ENCODE measurements around the gene GPX5.
"Not testable (repeated sequence)": the region's sequence is repeated elsewhere in the genome, so short reads cannot be mapped to it uniquely, and the experiment has no call there.

GPX5 gene

DNA sequence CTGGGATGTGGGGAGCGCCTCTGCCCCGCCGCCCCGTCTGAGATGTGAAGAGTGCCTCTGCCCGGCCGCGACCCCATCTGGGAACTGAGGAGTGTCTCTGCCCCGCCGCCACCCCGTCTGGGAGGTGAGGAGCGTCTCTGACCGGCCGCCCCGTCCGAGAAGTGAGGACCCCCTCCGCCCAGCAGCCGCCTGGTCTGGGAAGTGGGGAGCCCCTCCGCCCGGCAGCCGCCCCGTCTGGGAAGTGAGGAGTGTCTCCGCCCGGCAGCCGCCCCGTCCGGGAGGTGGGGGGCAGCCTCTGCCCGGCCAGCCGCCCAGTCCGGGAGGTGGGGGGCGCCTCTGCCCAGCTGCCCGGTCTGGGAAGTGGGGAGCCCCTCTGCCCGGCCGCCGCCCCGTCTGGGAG is 23.5 kb upstream of the GPX5 start:
- not testable (repeated sequence) for H3K4me1 Mint-ChIP-seq, H3K36me3 Mint-ChIP-seq, H3K27ac Mint-ChIP-seq, ATAC-seq, H3K4me3 Mint-ChIP-seq, H3K9me3 Mint-ChIP-seq
- H3K27me3 Mint-ChIP-seq = peaks cover 31% of the 10 kb centered on the region

DNA sequence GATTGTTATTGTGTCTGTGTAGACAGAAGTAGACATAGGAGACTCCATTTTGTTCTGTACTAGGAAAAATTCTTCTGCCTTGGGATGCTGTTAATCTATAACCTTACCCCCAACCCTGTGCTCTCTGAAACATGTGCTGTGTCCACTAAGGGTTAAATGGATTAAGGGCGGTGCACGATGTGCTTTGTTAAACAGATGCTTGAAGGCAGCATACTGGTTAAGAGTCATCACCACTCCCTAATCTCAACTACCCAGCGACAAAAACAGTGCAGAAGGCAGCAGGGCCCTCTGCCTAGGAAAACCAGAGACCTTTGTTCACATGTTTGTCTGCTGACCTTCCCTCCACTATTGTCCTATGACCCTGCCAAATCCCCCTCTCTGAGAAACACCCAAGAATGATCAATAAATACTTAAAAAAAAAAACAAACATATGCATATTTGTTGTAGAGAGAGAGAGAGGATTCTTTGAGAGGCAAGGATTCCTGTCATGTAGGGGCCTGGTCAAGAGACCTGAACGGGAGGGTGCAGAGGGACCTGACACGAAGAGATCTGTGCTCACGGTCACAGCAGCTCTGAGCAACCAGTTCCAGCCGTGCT is 22.9 kb upstream of the GPX5 start:
- not testable (repeated sequence) for H3K36me3 Mint-ChIP-seq, ATAC-seq, H3K4me3 Mint-ChIP-seq, H3K27ac Mint-ChIP-seq, H3K9me3 Mint-ChIP-seq, H3K4me1 Mint-ChIP-seq
- peaks cover 28% of the 10 kb centered on the region for H3K27me3 Mint-ChIP-seq

- Mint-ChIP-seq H3K27me3 (peaks cover 28% of the 10 kb centered on the region), H3K27ac (no peak overlapping the region), H3K4me1 (no peaks in the 10 kb centered on the region), H3K4me3 (no peak overlapping the region), H3K36me3 (no peaks in the 10 kb centered on the region), H3K9me3 (no peaks in the 10 kb centered on the region)
- no peak for ATAC-seq
Observed at GRCh38 chr6:28505733-28506132, 19.9 kb upstream of the GPX5 start.

DNA sequence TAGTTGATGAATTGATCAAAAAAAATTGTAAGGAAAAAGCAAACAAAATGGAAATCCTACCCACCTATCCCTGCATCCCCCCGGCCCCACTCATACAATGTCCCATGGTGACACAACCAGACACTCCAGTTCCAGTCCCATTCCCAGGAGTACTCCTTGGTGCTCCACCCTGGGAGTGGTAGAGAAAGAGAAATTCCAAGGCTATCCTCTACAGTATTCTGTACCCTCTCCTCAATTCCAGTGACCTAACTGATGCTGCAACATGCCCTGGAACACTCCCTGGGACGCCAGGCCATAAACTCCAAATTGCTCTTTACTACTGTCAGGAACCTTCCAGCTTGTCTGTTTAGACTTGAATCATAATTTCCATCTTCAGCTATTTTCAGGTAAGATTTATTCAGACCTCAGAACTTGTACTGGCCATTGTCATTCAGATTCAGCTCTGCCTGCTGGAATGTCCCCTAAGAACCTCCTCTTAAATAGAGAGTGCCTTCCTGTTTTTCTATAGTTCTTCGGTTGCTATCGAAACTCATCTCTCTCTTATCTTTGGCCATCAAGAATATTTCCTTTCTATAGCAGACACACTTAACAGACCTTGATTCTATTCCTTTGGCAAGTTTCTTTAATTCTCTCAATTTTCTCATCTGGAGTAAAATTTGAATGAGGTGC is 18.7 kb upstream of the GPX5 start:
- Mint-ChIP-seq H3K9me3 (no peaks in the 10 kb centered on the region), H3K27ac (no peak overlapping the region), H3K4me3 (no peak overlapping the region)

DNA sequence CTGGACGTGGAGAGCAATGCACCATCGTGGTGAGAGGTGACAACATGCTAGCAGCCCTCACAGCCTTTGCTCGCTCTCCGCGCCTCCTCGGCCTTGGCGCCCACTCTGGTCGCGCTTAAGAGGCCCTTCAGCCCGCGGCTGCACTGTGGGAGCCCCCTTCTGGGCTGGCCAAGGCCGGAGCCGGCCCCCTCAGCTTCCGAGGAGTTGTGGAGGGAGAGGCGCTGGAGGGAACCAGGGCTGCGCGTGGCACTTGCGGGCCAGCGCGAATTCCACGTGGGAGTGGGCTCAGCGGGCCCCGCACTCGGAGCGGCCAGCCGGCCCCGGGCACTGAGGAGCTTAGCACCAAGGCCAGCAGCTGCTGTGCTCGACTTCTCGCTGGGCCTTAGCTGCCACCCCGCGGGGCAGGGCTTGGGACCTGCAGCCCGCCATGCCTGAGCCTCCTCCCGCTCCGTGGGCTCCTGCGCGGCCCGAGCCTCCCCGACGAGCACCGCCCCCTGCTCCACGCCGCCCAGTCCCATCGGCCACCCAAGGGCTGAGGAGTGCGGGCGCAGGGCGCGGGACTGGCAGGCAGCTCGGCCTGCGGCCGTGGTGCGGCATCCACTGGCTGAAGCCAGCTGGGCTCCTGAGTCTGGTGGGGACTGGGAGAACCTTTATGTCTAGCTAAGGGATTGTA is 13.9 kb upstream of the GPX5 start:
- H3K27me3 Mint-ChIP-seq = peaks cover 39% of the 10 kb centered on the region
- no peak overlapping the region for H3K27ac Mint-ChIP-seq
- no peaks in the 10 kb centered on the region for H3K36me3 Mint-ChIP-seq
- H3K9me3 Mint-ChIP-seq = no peaks in the 10 kb centered on the region
- H3K4me3 Mint-ChIP-seq = no peak overlapping the region
- ATAC-seq = no peak
- no peaks in the 10 kb centered on the region for H3K4me1 Mint-ChIP-seq

More for the DNA sequence above, 18.7 kb upstream of the GPX5 start:
- no peaks in the 10 kb centered on the region for H3K36me3 Mint-ChIP-seq
- H3K4me1 Mint-ChIP-seq = no peaks in the 10 kb centered on the region
- peaks cover 28% of the 10 kb centered on the region for H3K27me3 Mint-ChIP-seq
- ATAC-seq = no peak

DNA sequence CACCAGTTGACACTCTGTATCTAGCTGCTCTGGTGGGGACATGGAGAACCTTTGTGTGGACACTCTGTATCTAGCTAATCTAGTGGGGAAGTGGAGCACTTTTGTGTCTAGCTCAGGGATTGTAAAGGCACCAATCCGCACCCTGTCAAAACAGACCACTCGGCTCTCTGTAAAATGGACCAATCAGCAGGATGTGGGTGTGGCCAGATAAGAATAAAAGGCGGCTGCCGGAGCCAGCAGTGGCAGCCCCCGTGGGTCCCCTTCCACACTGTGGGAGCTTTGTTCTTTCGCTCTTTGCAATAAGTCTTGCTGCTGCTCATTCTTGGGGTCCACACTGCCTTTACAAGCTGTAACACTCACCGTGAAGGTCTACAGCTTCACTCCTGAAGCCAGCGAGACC is 13.3 kb upstream of the GPX5 start:
- H3K36me3 Mint-ChIP-seq, H3K4me3 Mint-ChIP-seq, H3K27ac Mint-ChIP-seq, H3K9me3 Mint-ChIP-seq, H3K4me1 Mint-ChIP-seq, ATAC-seq: not testable (repeated sequence)
- H3K27me3 Mint-ChIP-seq = peaks cover 33% of the 10 kb centered on the region

GRCh38 chr6:28515676-28516075 is 10.0 kb upstream of the GPX5 start, which contains the start of gene GPX6:
Gene GPX6, minus strand, starts transcription at chr6:28515793. Its CDS starts 50 bp downstream, at chr6:28515743.
- H3K27ac Mint-ChIP-seq = no peak within 1 kb of the TSS
- H3K27me3 Mint-ChIP-seq = peaks cover 52% of the 10 kb centered on the region
- no peaks in the 10 kb centered on the region for H3K9me3 Mint-ChIP-seq
- ATAC-seq = no peak
- no peak within 1 kb of the TSS for H3K4me3 Mint-ChIP-seq
- H3K4me1 Mint-ChIP-seq = no peaks in the 10 kb centered on the region
- no peaks in the 10 kb centered on the region for H3K36me3 Mint-ChIP-seq

GRCh38 chr6:28517964-28518363 is 7.7 kb upstream of the GPX5 start:
- no peak for ATAC-seq
- H3K36me3 Mint-ChIP-seq = no peaks in the 10 kb centered on the region
- no peaks in the 10 kb centered on the region for H3K4me1 Mint-ChIP-seq
- no peak overlapping the region for H3K27ac Mint-ChIP-seq
- H3K4me3 Mint-ChIP-seq = no peak overlapping the region
- no peaks in the 10 kb centered on the region for H3K9me3 Mint-ChIP-seq
- H3K27me3 Mint-ChIP-seq = peaks cover 57% of the 10 kb centered on the region

DNA sequence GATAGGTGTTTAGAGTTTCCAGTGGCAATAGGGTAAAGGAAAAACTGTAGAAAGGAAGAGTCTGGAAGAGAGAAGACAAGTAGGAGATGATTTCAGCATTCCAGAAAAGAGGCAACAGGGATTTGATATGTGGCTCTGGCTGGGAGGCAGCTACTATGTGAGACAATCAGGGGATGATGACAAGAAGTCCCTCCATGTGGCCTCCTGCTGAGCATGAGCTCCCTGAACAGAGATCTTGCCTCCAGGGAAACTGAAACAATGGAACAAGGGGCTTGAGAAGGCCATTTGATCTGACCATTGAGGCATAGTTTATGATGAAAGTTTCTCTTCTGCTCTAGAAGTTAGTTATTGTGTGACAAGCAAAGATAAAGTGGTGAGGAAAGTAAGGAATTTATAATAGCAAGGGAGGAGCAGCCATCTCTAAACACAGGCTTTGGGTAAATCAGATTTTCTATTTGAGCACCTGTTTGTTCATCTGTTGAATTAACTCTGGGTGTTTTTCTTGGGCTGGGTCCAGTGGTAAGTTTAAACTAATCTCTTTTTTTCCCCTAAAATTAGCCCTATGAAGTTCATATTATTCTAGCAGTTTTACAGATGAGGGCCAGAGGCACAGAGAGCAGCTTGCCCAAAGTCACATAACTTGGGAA is 3.0 kb upstream of the GPX5 start:
- no peak overlapping the region for H3K27ac Mint-ChIP-seq
- H3K27me3 Mint-ChIP-seq = peaks cover 78% of the 10 kb centered on the region
- peaks cover 2% of the 10 kb centered on the region for H3K9me3 Mint-ChIP-seq
- H3K4me3 Mint-ChIP-seq = no peak overlapping the region
- no peaks in the 10 kb centered on the region for H3K36me3 Mint-ChIP-seq
- no peak for ATAC-seq
- H3K4me1 Mint-ChIP-seq = no peaks in the 10 kb centered on the region

DNA sequence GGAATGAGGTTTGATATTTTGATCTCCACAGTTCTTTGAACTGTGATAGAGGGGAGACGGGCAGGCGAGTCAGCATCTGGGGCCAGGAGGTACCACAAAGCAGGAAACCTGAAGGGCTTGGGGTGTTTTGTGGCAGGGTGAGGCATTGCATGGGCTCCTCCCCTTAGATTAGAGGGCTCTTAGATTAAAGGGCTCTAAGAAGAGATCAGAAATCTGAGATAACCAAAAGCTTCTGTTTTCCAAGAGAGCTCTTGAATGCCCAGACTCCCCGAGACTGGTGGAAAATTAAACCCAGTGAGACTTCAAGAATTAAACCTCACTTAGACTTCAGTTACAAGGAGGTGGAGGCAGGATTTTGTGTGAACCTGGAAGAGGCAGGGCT is 2.4 kb upstream of the GPX5 start:
- H3K27me3 Mint-ChIP-seq = peaks cover 83% of the 10 kb centered on the region

GRCh38 chr6:28530777-28531176 is 5.1 kb downstream of the GPX5 start:
- no peak overlapping the region for H3K27ac Mint-ChIP-seq
- peaks cover 90% of the 10 kb centered on the region for H3K27me3 Mint-ChIP-seq
- no peak overlapping the region for H3K4me3 Mint-ChIP-seq
- ATAC-seq = no peak
- no peaks in the 10 kb centered on the region for H3K4me1 Mint-ChIP-seq
- H3K9me3 Mint-ChIP-seq = no peaks in the 10 kb centered on the region
- no peaks in the 10 kb centered on the region for H3K36me3 Mint-ChIP-seq

More for the DNA sequence above, 2.4 kb upstream of the GPX5 start:
- Mint-ChIP-seq H3K36me3 (no peaks in the 10 kb centered on the region), H3K27ac (no peak overlapping the region), H3K4me3 (no peak overlapping the region), H3K4me1 (no peaks in the 10 kb centered on the region), H3K9me3 (peaks cover 2% of the 10 kb centered on the region)
- ATAC-seq = no peak

- no peak overlapping the region for H3K4me3 Mint-ChIP-seq
- H3K9me3 Mint-ChIP-seq = no peaks in the 10 kb centered on the region
- no peak overlapping the region for H3K27ac Mint-ChIP-seq
- ATAC-seq = no peak
- H3K4me1 Mint-ChIP-seq = no peaks in the 10 kb centered on the region
- no peaks in the 10 kb centered on the region for H3K36me3 Mint-ChIP-seq
- H3K27me3 Mint-ChIP-seq = peaks cover 90% of the 10 kb centered on the region
Observed at GRCh38 chr6:28531479-28532128, 5.9 kb downstream of the GPX5 start.

GRCh38 chr6:28534306-28534705 is 8.6 kb downstream of the GPX5 start:
- no peak for ATAC-seq
- no peaks in the 10 kb centered on the region for H3K4me1 Mint-ChIP-seq
- H3K36me3 Mint-ChIP-seq = no peaks in the 10 kb centered on the region
- no peak overlapping the region for H3K27ac Mint-ChIP-seq
- peaks cover 93% of the 10 kb centered on the region for H3K27me3 Mint-ChIP-seq
- no peaks in the 10 kb centered on the region for H3K9me3 Mint-ChIP-seq
- H3K4me3 Mint-ChIP-seq = no peak overlapping the region

DNA sequence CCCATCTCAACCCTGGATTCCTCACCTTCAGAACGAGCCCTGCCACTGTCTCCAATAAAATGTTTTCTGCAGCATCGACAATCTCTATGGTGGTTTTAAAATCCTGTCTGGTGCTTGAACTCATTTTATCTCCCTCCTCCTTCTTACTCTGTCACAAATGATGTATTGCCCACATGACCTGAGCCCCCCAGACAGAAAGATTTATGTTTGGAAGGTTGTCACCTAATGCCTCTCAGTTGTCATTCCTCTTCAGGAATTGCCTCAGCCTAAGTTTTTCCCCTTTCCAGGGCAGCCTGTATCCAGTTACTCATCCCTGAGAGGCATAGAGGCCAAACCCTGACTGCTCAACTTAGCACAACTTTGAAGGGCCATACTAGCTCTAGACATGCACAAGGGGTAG is 9.2 kb downstream of the GPX5 start:
- Mint-ChIP-seq H3K4me3 (no peak overlapping the region), H3K27ac (no peak overlapping the region), H3K36me3 (no peaks in the 10 kb centered on the region), H3K4me1 (no peaks in the 10 kb centered on the region), H3K9me3 (no peaks in the 10 kb centered on the region), H3K27me3 (peaks cover 94% of the 10 kb centered on the region)
- ATAC-seq = no peak

GRCh38 chr6:28537065-28537464 is 11.4 kb downstream of the GPX5 start:
- no peaks in the 10 kb centered on the region for H3K36me3 Mint-ChIP-seq
- H3K9me3 Mint-ChIP-seq = peaks cover 9% of the 10 kb centered on the region
- no peak overlapping the region for H3K27ac Mint-ChIP-seq
- peaks cover 3% of the 10 kb centered on the region for H3K4me1 Mint-ChIP-seq
- H3K27me3 Mint-ChIP-seq = peaks cover 95% of the 10 kb centered on the region
- H3K4me3 Mint-ChIP-seq = no peak overlapping the region
- ATAC-seq = no peak
